Hepatocyte (in vitro differentiated cells): ENCODE measurements around the gene ABCA13. TPM values are rescaled to one million over a fixed set of nuclear protein-coding genes. Genes with fewer than 3 reads are reported as not detected.

Experiments used
- DNase-seq: peaks from one replicate; pipeline ENCODE4 v3.0.0-alpha.2; 2016; ENCODE audit warnings: low spot score
- H2AFZ ChIP-seq: fragments of 200-600 bp; sonication (generic); 2 replicates; pipeline ENCODE4 v1.6.0; 2016; ENCODE audit warnings: antibody characterized with exemption, mild to moderate bottlenecking
- H3K27ac ChIP-seq: fragments of 200-600 bp; sonication (generic); 2 replicates; pipeline ENCODE4 v1.5.1; 2016; ENCODE audit warnings: mild to moderate bottlenecking
- H3K27me3 ChIP-seq: fragments of 200-600 bp; sonication (generic); 2 replicates; pipeline ENCODE4 v1.6.1; 2016
- H3K36me3 ChIP-seq: fragments of 200-600 bp; sonication (generic); replicated peaks from 2 replicates; pipeline ENCODE4 v1.5.1; 2016; ENCODE audit warnings: low read depth; ENCODE audit not compliant: insufficient read depth
- H3K4me1 ChIP-seq: fragments of 200-600 bp; sonication (generic); 2 replicates; pipeline ENCODE4 v1.5.1; 2016; ENCODE audit warnings: mild to moderate bottlenecking, moderate library complexity; ENCODE audit not compliant: insufficient read depth
- H3K4me2 ChIP-seq: fragments of 200-600 bp; sonication (generic); 2 replicates; pipeline ENCODE4 v1.6.0; 2016
- H3K4me3 ChIP-seq: fragments of 200-600 bp; sonication (generic); 2 replicates; pipeline ENCODE4 v1.5.1; 2016; ENCODE audit warnings: mild to moderate bottlenecking
- H3K79me2 ChIP-seq: fragments of 200-600 bp; sonication (generic); 2 replicates; pipeline ENCODE4 v1.6.0; 2017; ENCODE audit warnings: mild to moderate bottlenecking
- H3K9me2 ChIP-seq: fragments of 200-600 bp; sonication (generic); replicated peaks from 2 replicates; pipeline ENCODE4 v1.6.0; 2017; ENCODE audit warnings: mild to moderate bottlenecking; ENCODE audit not compliant: insufficient read depth
- H3K9me3 ChIP-seq: fragments of 200-600 bp; sonication (generic); 2 replicates; pipeline ENCODE4 v1.5.1; 2016; ENCODE audit warnings: low read depth, mild to moderate bottlenecking
- H4K20me1 ChIP-seq: fragments of 200-600 bp; sonication (generic); 2 replicates; pipeline ENCODE4 v1.6.0; 2016; ENCODE audit warnings: mild to moderate bottlenecking; ENCODE audit not compliant: insufficient read depth, poor library complexity, severe bottlenecking
- EZH2 ChIP-seq: fragments of 200-600 bp; sonication (generic); IDR thresholded peaks from 2 replicates; pipeline ENCODE4 v1.6.1; 2016; ENCODE audit warnings: antibody characterized with exemption, mild to moderate bottlenecking, borderline replicate concordance
- EZH2phosphoT487 ChIP-seq: fragments of 200-600 bp; sonication (generic); IDR thresholded peaks from one replicate; pipeline ENCODE4 v1.6.1; 2018; ENCODE audit warnings: antibody characterized with exemption, mild to moderate bottlenecking, low read depth, moderate library complexity; ENCODE audit not compliant: unreplicated experiment, severe bottlenecking
- WGBS: methylation state at CpG from one replicate; pipeline ENCODE4 v1.1.6; 2016; ENCODE audit warnings: low lambda C conversion rate; ENCODE audit errors: missing lambda C conversion rate; 5-methylcytosine and 5-hydroxymethylcytosine counted together
- polyA plus RNA-seq: library from polyadenylated mRNA; unstranded; fragments of >200 nt; fragmentation: Nextera tagmentation; extraction: Ambion mirVana; gene quantifications from 2 replicates; pipeline ENCODE4 v1.2.1, GENCODE V29; 2016
- total RNA-seq: library from RNA; depleted of rRNA; stranded (reverse); fragments of >200 nt; gene quantifications from 2 replicates; pipeline ENCODE4 v1.2.3, GENCODE V29; 2014
- TF ChIP-seq, protein P1 (sequence below): fragments of 200-600 bp; sonication (generic); IDR thresholded peaks from 2 replicates; pipeline ENCODE4 v1.5.1; 2016; ENCODE audit warnings: antibody characterized with exemption, mild to moderate bottlenecking; ENCODE audit not compliant: poor library complexity

ABCA13 gene
- total and polyA plus RNA-seq, 2 experiments from 2014 or later = 0.57 to 2.0 TPM

DNA sequence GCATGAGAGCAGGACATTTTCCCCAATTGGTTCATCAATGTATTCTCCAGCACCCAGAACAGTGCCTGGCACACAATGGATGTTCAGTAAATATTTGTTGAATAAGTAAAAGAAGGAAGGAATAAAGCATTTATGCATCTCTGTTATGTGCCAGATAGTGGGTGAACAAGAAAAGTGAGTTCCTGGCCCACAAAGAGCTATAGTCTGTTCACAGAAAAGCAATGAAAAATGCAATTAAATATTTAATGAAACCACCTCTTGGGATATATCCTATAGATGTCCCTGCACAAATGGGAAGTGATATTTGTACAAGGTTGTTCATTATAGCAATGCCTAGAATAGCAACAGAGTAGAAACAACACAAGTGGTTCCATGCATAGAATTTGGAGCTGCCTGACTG lies 2.1 kb downstream of the ABCA13 start:
- Histone ChIP-seq H3K4me3 (no peak overlapping the region), H3K4me2 (no peak overlapping the region), H3K9me2 (no peaks in the 10 kb centered on the region), H3K36me3 (no peaks in the 10 kb centered on the region), H4K20me1 (no peaks in the 10 kb centered on the region), H3K9me3 (no peaks in the 10 kb centered on the region), H3K79me2 (no peaks in the 10 kb centered on the region), H3K4me1 (no peaks in the 10 kb centered on the region), H2AFZ (no peak overlapping the region), H3K27ac (no peak overlapping the region), H3K27me3 (no peaks in the 10 kb centered on the region)
- DNase-seq = no peak
- no peak for TF ChIP-seq EZH2
- TF ChIP-seq EZH2phosphoT487 = no peak
- TF ChIP-seq, protein P1, sequence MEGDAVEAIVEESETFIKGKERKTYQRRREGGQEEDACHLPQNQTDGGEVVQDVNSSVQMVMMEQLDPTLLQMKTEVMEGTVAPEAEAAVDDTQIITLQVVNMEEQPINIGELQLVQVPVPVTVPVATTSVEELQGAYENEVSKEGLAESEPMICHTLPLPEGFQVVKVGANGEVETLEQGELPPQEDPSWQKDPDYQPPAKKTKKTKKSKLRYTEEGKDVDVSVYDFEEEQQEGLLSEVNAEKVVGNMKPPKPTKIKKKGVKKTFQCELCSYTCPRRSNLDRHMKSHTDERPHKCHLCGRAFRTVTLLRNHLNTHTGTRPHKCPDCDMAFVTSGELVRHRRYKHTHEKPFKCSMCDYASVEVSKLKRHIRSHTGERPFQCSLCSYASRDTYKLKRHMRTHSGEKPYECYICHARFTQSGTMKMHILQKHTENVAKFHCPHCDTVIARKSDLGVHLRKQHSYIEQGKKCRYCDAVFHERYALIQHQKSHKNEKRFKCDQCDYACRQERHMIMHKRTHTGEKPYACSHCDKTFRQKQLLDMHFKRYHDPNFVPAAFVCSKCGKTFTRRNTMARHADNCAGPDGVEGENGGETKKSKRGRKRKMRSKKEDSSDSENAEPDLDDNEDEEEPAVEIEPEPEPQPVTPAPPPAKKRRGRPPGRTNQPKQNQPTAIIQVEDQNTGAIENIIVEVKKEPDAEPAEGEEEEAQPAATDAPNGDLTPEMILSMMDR = no peak

DNA sequence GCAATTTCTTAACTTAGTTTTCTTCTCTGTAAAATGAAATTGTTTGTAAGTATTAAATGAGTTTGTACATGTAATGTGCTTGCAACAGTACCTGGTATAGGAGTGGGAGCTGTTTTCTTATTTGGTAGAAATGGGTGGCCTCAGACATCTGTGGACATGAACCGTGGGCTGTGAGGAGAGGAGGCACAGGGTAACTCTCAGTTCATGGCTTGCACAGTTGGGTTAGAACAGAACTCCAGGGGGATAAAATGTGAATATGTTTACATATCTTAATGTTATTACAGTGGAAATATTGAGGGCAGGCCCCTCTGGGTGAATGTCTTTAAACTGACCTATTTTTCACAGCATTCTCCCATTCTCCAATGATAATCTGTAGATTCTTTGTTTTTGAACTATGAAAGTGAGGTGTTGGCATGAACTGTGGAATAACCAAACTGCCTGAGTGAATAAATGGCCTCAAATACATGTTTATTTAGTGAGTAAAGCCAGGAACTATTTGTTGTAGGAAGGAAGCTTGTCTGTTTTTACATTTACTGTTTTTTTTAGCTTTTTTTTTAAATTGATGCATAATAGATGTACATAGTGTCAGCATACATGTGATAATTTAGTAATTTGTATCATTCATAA lies 2.6 kb downstream of the ABCA13 start:
- Histone ChIP-seq H3K27ac (no peak overlapping the region), H3K9me2 (no peaks in the 10 kb centered on the region), H3K79me2 (no peaks in the 10 kb centered on the region), H3K36me3 (no peaks in the 10 kb centered on the region), H3K4me3 (no peak overlapping the region), H3K4me1 (no peaks in the 10 kb centered on the region), H4K20me1 (no peaks in the 10 kb centered on the region), H2AFZ (no peak overlapping the region), H3K4me2 (no peak overlapping the region), H3K27me3 (no peaks in the 10 kb centered on the region), H3K9me3 (no peaks in the 10 kb centered on the region)
- TF ChIP-seq EZH2phosphoT487 (no peak), EZH2 (no peak)
- TF ChIP-seq, protein P1 = no peak
- DNase-seq = no peak
- 77% methylated on average over 1 of the region's 1 CpG for WGBS

DNA sequence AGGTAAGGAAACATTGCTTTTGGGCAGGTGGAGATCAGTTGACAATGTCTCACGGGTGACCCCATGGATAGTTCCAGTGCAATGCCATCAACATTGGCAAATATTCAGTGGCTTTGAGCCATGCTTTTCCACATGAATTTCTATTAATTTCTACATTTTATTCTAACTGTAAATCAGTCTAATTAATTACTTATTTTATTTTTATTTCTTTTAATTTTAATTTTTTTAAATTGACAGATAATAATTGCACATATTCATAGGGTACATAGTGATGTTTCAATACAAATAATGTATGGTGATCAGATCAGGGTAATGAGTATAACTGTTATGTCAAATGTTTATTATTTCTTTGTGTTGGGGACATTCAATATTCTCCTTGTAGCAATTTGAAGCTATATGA lies 3.8 kb downstream of the ABCA13 start:
- no peaks in the 10 kb centered on the region for H3K79me2 ChIP-seq
- DNase-seq = no peak

More for the DNA sequence above, 3.8 kb downstream of the ABCA13 start:
- Histone ChIP-seq H3K9me3 (no peaks in the 10 kb centered on the region), H3K27me3 (no peaks in the 10 kb centered on the region), H3K4me1 (no peaks in the 10 kb centered on the region), H4K20me1 (no peaks in the 10 kb centered on the region), H3K27ac (no peak overlapping the region), H2AFZ (no peak overlapping the region), H3K4me3 (no peak overlapping the region), H3K36me3 (no peaks in the 10 kb centered on the region), H3K4me2 (no peak overlapping the region), H3K9me2 (no peaks in the 10 kb centered on the region)
- 96% methylated on average over 1 of the region's 1 CpG for WGBS
- no peak for TF ChIP-seq EZH2phosphoT487
- TF ChIP-seq EZH2 = no peak
- TF ChIP-seq, protein P1 = no peak
